ENCODE results near the gene CDC6. TPM values are rescaled to one million over a fixed set of nuclear protein-coding genes. Genes with fewer than 3 reads are reported as not detected.
A peak's percentile ranks its signal among the peaks of the same experiment; 100 is the strongest.

The CDC6 gene
- total and polyA plus RNA-seq, 2 experiments from 2014 or later: 7.7 to 20.1 TPM

- H3K27ac ChIP-seq: no peak overlapping the region
- H3K36me3 ChIP-seq: no peaks in the 10 kb centered on the region
- DNase-seq (ENCODE audit: low read depth in 1 of 2, low spot score in 1 of 2): peak in 1 of 2 donors; percentile 67
- no peaks in the 10 kb centered on the region for H3K27me3 ChIP-seq
- H3K4me1 ChIP-seq (ENCODE audit: low read depth): peaks cover 58% of the 10 kb centered on the region
- no peaks in the 10 kb centered on the region for H3K9me3 ChIP-seq (ENCODE audit: low read depth)
- TF ChIP-seq CTCF (IDR thresholded peaks at IDR 0.05; ENCODE audit: low read depth, low read length): no peak
- H3K4me3 ChIP-seq: no peak overlapping the region
Observed at GRCh38 chr17:40307740-40308239, 20.1 kb downstream of the CDC6 start.

- Histone ChIP-seq H3K4me3 (peak within 1 kb of the TSS; percentile 97), H3K9me3 (ENCODE audit: low read depth) (no peaks in the 10 kb centered on the region), H3K36me3 (no peaks in the 10 kb centered on the region), H3K27ac (peak within 1 kb of the TSS; percentile 61), H3K4me1 (ENCODE audit: low read depth) (peaks cover 73% of the 10 kb centered on the region), H3K27me3 (no peaks in the 10 kb centered on the region)
- DNase-seq (ENCODE audit: low read depth in 1 of 2, low spot score in 1 of 2): peak; percentile 57 to 68
- no peak for TF ChIP-seq CTCF (IDR thresholded peaks at IDR 0.05; ENCODE audit: low read depth, low read length)
Observed at GRCh38 chr17:40309031-40309948, 21.6 kb downstream of the CDC6 start, which contains the start of gene RARA. Gene RARA (plus strand): TSS chr17:40309180. CDS start chr17:40331219, 22,039 bp downstream.

GRCh38 chr17:40309949-40310510 lies 22.4 kb downstream of the CDC6 start:
- no peak for TF ChIP-seq CTCF (IDR thresholded peaks at IDR 0.05; ENCODE audit: low read depth, low read length)
- no peak for DNase-seq (ENCODE audit: low read depth in 1 of 2, low spot score in 1 of 2)
- H3K27me3 ChIP-seq: no peaks in the 10 kb centered on the region

GRCh38 chr17:40310882-40311391 lies 23.3 kb downstream of the CDC6 start:
- TF ChIP-seq CTCF (IDR thresholded peaks at IDR 0.05; ENCODE audit: low read depth, low read length): no peak
- H3K27me3 ChIP-seq: no peaks in the 10 kb centered on the region
- no peaks in the 10 kb centered on the region for H3K36me3 ChIP-seq
- H3K27ac ChIP-seq: peak overlapping the region; percentile 47
- no peak for DNase-seq (ENCODE audit: low read depth in 1 of 2, low spot score in 1 of 2)
- peak overlapping the region; percentile 97 for H3K4me3 ChIP-seq
- no peaks in the 10 kb centered on the region for H3K9me3 ChIP-seq (ENCODE audit: low read depth)
- H3K4me1 ChIP-seq (ENCODE audit: low read depth): peaks cover 87% of the 10 kb centered on the region

More at GRCh38 chr17:40309949-40310510, 22.4 kb downstream of the CDC6 start:
- Histone ChIP-seq H3K4me1 (ENCODE audit: low read depth) (peaks cover 78% of the 10 kb centered on the region), H3K4me3 (peak overlapping the region; percentile 97), H3K9me3 (ENCODE audit: low read depth) (no peaks in the 10 kb centered on the region), H3K36me3 (no peaks in the 10 kb centered on the region), H3K27ac (peak overlapping the region; percentile 61)

GRCh38 chr17:40311575-40311974 lies 23.9 kb downstream of the CDC6 start:
- H3K27ac ChIP-seq: peak overlapping the region; percentile 79
- H3K9me3 ChIP-seq (ENCODE audit: low read depth): no peaks in the 10 kb centered on the region
- no peaks in the 10 kb centered on the region for H3K27me3 ChIP-seq
- no peak for DNase-seq (ENCODE audit: low read depth in 1 of 2, low spot score in 1 of 2)
- peak overlapping the region; percentile 2 for H3K4me3 ChIP-seq
- H3K36me3 ChIP-seq: no peaks in the 10 kb centered on the region
- no peak for TF ChIP-seq CTCF (IDR thresholded peaks at IDR 0.05; ENCODE audit: low read depth, low read length)
- H3K4me1 ChIP-seq (ENCODE audit: low read depth): peaks cover 86% of the 10 kb centered on the region

All from cardiac muscle cell (in vitro differentiated cells and primary cell).